HepG2 (cell line): ENCODE measurements around the gene LYPD6B. TPM values are rescaled to one million over a fixed set of nuclear protein-coding genes. Genes with fewer than 3 reads are reported as not detected.

ENCODE experiments used
- DDIT3 ChIP-seq: sonication (generic); formaldehyde crosslinking; IDR thresholded peaks from 2 replicates; pipeline ENCODE4 v1.4.0; 2020; ENCODE audit warnings: mild to moderate bottlenecking, missing genetic modification reagents
- DMTF1 ChIP-seq: sonication (generic); formaldehyde crosslinking; IDR thresholded peaks from 2 replicates; pipeline ENCODE4 v1.4.0; 2020; ENCODE audit warnings: mild to moderate bottlenecking, missing genetic modification reagents
- DRAP1 ChIP-seq: IDR thresholded peaks from 2 replicates; pipeline ENCODE4 v1.6.1; 2016; ENCODE audit warnings: missing genetic modification reagents, missing compliant biosample characterization
- FOXK1 ChIP-seq: sonication (generic); formaldehyde crosslinking; IDR thresholded peaks from 2 replicates; pipeline ENCODE4 v1.4.0; 2020; ENCODE audit warnings: low read depth, missing genetic modification reagents, borderline replicate concordance
- IKZF5 ChIP-seq: IDR thresholded peaks from 2 replicates; pipeline ENCODE4 v1.6.1; 2018; ENCODE audit warnings: missing genetic modification reagents, mild to moderate bottlenecking, missing compliant biosample characterization
- KLF15 ChIP-seq: sonication (generic); formaldehyde crosslinking; IDR thresholded peaks from 2 replicates; pipeline ENCODE4 v1.8.1; 2023; ENCODE audit warnings: borderline replicate concordance, mild to moderate bottlenecking, inconsistent platforms, missing genetic modification reagents, mixed read lengths
- PAF1 ChIP-seq: IDR thresholded peaks from 2 replicates; pipeline ENCODE4 v1.6.1; 2016; ENCODE audit warnings: missing genetic modification reagents, missing compliant biosample characterization
- THAP11 ChIP-seq: IDR thresholded peaks from 2 replicates; pipeline ENCODE4 v1.6.1; 2016; ENCODE audit warnings: missing biosample characterization, missing genetic modification reagents
- ZBTB14 ChIP-seq: sonication (generic); formaldehyde crosslinking; IDR thresholded peaks from 2 replicates; pipeline ENCODE4 v1.4.0; 2020; ENCODE audit warnings: missing genetic modification reagents
- ZBTB20 ChIP-seq: sonication (generic); formaldehyde crosslinking; IDR thresholded peaks from 2 replicates; pipeline ENCODE4 v1.8.1; 2023; ENCODE audit warnings: missing genetic modification reagents, low read depth, mild to moderate bottlenecking, borderline replicate concordance
- ZNF550 ChIP-seq: sonication (generic); formaldehyde crosslinking; IDR thresholded peaks from 2 replicates; pipeline ENCODE4 v1.4.0; 2020; ENCODE audit warnings: mild to moderate bottlenecking, missing genetic modification reagents, borderline replicate concordance
- ZNF691 ChIP-seq: sonication (generic); formaldehyde crosslinking; IDR thresholded peaks from 2 replicates; pipeline ENCODE4 v1.4.0; 2020; ENCODE audit warnings: missing genetic modification reagents, low read depth, mild to moderate bottlenecking, borderline replicate concordance
- ZNF773 ChIP-seq: sonication (generic); formaldehyde crosslinking; IDR thresholded peaks from 2 replicates; pipeline ENCODE4 v1.4.0; 2020; ENCODE audit warnings: missing genetic modification reagents, borderline replicate concordance
- ZNF776 ChIP-seq: sonication (generic); formaldehyde crosslinking; IDR thresholded peaks from 2 replicates; pipeline ENCODE4 v1.4.0; 2020; ENCODE audit warnings: mild to moderate bottlenecking, missing genetic modification reagents
- polyA plus RNA-seq, 8 experiments: library from polyadenylated mRNA; depleted of rRNA in 3 of 8; stranded (reverse) in 7 of 8; unstranded in 1 of 8; fragments of >200 nt; fragmentation: Illumina TruSeq in 4 of 8; extraction: Trizol in 4 of 8; gene quantifications; 2 replicates each; pipeline versions ENCODE4 v1.2.1 to v1.2.3, GENCODE V29; 2011 to 2016; ENCODE audit warnings: low read depth in 4 of 8, missing spikeins in 1 of 8, mixed read lengths in 1 of 8; ENCODE audit not compliant: insufficient read depth in 1 of 8
- total RNA-seq, 5 experiments: library from RNA; depleted of rRNA; stranded (reverse); fragments of >200 nt; fragmentation: Illumina TruSeq; extraction: Trizol; gene quantifications; 2 replicates each; pipeline ENCODE4 v1.2.3, GENCODE V29; 2016; ENCODE audit warnings: low read depth in 1 of 5

The LYPD6B gene
- total and polyA plus RNA-seq, 2 of the 13 experiments (the other 11 are each of a cell fraction or from before 2014, with no cell fraction given), result not detected

- TF ChIP-seq ZNF691 (CRISPR knock-in tag) (no peak), DDIT3 (CRISPR knock-in tag) (no peak), ZBTB14 (CRISPR knock-in tag) (no peak), ZNF776 (CRISPR knock-in tag) (no peak), THAP11 (CRISPR knock-in tag) (no peak), IKZF5 (CRISPR knock-in tag) (no peak), FOXK1 (no peak), PAF1 (CRISPR knock-in tag) (no peak), DRAP1 (CRISPR knock-in tag) (no peak), ZNF550 (CRISPR knock-in tag) (no peak), ZNF773 (CRISPR knock-in tag) (no peak), KLF15 (no peak), DMTF1 (no peak), ZBTB20 (CRISPR knock-in tag) (no peak)
Measured at GRCh38 chr2:149028891-149029290, 9.6 kb upstream of the LYPD6B start (continued).
